GM10266 (cell line): Measurements from ENCODE around the gene DDX1.

Source experiments
- DNase-seq: peaks from one replicate; pipeline ENCODE4 v3.0.0; 2012; ENCODE audit errors: extremely low spot score
- CTCF ChIP-seq: IDR thresholded peaks from 2 replicates; pipeline ENCODE4 v1.5.1; 2012; ENCODE audit warnings: mild to moderate bottlenecking, low read depth; ENCODE audit not compliant: control insufficient read depth, insufficient read depth; ENCODE audit errors: missing control alignments

DDX1 gene

DNA sequence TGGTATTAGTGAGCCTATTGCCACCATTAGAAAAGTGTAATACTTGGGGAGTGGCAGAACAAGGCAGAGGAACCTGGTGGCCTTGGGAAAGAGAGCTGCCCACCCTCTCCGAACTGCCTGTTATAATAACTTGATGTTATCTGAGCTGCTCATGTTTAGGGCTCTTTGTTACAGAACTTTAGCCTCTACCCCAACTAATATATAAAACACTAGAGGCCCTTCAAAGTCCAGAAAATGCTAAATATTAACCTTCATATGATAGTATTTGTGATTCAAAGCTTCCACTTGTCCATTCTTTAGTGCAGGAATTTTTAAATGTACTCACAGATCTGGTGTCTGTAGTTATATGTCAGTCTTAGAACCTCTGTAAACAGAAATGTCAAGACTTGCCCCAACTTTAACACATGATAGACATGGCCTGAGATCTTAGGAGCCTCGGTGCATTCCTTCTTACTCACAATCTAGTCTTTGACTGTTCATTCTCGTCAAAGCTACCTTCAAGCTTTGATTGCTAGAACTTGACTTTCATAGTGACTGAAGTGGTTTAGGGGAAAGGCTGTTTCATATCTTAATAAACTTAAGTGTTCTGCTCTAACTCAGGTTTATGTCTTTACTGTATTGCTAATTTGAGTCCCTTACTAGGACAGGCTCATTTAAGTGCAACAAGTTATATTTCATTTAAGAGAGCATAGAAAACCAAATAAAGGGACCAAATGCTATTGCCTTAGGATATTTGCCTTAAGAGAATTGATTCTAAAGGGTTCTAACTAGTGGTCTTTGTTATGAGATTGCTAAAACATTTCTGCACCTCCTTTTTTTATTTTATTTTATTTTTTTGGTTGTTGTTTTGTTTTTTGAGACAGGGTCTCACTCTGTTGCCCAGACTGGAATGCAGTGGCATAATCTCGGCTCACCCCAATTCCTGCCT lies 41.6 kb downstream of the DDX1 start:
- no peak for DNase-seq
- no peak for TF ChIP-seq CTCF

- no peak for DNase-seq
- TF ChIP-seq CTCF = no peak
Observed at GRCh38 chr2:15633971-15634346, 42.3 kb downstream of the DDX1 start.

- DNase-seq = no peak
- no peak for TF ChIP-seq CTCF
Observed at GRCh38 chr2:15634846-15635490, 43.3 kb downstream of the DDX1 start.

- DNase-seq = peak; percentile 64
- peak; percentile 88 for TF ChIP-seq CTCF
Observed at GRCh38 chr2:15636972-15637785, 45.5 kb downstream of the DDX1 start.

- no peak for DNase-seq
- TF ChIP-seq CTCF = no peak
Observed at GRCh38 chr2:15638720-15639119, 47.1 kb downstream of the DDX1 start.

- no peak for DNase-seq
- no peak for TF ChIP-seq CTCF
Observed at GRCh38 chr2:15639323-15640251, 47.9 kb downstream of the DDX1 start.
